H1 (cell line): Measurements from ENCODE around the gene KLHDC7B.

Source experiments
- CHD2 ChIP-seq: IDR thresholded peaks from 2 replicates; pipeline ENCODE4 v1.6.1; 2012; ENCODE audit warnings: low read length, improper control_type of control experiment
- EZH2 ChIP-seq: fragments of 200-600 bp; sonication (generic); IDR thresholded peaks from 2 replicates; pipeline ENCODE4 v1.7.1; 2012; ENCODE audit warnings: low read depth, mild to moderate bottlenecking, moderate library complexity, low read length, inconsistent platforms; ENCODE audit not compliant: severe bottlenecking
- HDAC2 ChIP-seq, 2 experiments: fragments of 300-600 bp in 1 of 2; sonication (generic) in 1 of 2; IDR thresholded peaks; 2 replicates each; pipeline ENCODE4 v1.6.1; 2011 to 2012; ENCODE audit warnings: low read depth in 2 of 2, low read length in 2 of 2, mild to moderate bottlenecking in 2 of 2, moderate library complexity in 2 of 2, borderline replicate concordance in 1 of 2, inconsistent platforms in 1 of 2
- JUN ChIP-seq: IDR thresholded peaks from 2 replicates; pipeline ENCODE4 v1.6.1; 2011; ENCODE audit warnings: low read depth, mild to moderate bottlenecking, improper control_type of control experiment, low read length
- KDM5A ChIP-seq: fragments of 200-600 bp; IDR thresholded peaks from 2 replicates; pipeline ENCODE4 v1.7.1; 2012; ENCODE audit warnings: mild to moderate bottlenecking, low read length, inconsistent platforms, mixed read lengths
- NRF1 ChIP-seq: IDR thresholded peaks from 2 replicates; pipeline ENCODE4 v1.6.1; 2011; ENCODE audit warnings: mild to moderate bottlenecking, low read depth, low read length, improper control_type of control experiment
- SIN3A ChIP-seq, 2 experiments: IDR thresholded peaks in 1 of 2; conservative IDR thresholded peaks in 1 of 2; 2 replicates each; pipeline ENCODE4 v1.6.1; 2011 to 2012; ENCODE audit warnings: low read length in 2 of 2, improper control_type of control experiment in 1 of 2, low read depth in 1 of 2, mild to moderate bottlenecking in 1 of 2
- YY1 ChIP-seq: IDR thresholded peaks from 2 replicates; pipeline ENCODE4 v1.6.1; 2011; ENCODE audit warnings: low read depth, mild to moderate bottlenecking, low read length
- TF ChIP-seq, protein P1 (sequence below): IDR thresholded peaks from 2 replicates; pipeline ENCODE4 v1.6.1; 2011; ENCODE audit warnings: low read length, improper control_type of control experiment
- TF ChIP-seq, protein P2 (sequence below), 3 experiments: IDR thresholded peaks; 1 replicate in 2 of 3; 2 replicates in 1 of 3; pipeline versions ENCODE4 v1.5.1 to v1.6.1; 2011; ENCODE audit warnings: low read length in 3 of 3, mild to moderate bottlenecking in 3 of 3, inconsistent platforms in 2 of 3, low read depth in 1 of 3, moderate library complexity in 1 of 3; ENCODE audit not compliant: insufficient read depth in 1 of 3; ENCODE audit errors: control extremely low read depth in 1 of 3
- TF ChIP-seq, protein P3 (sequence below): IDR thresholded peaks from 2 replicates; pipeline ENCODE4 v1.6.1; 2012; ENCODE audit warnings: low read length, inconsistent platforms

DNA sequence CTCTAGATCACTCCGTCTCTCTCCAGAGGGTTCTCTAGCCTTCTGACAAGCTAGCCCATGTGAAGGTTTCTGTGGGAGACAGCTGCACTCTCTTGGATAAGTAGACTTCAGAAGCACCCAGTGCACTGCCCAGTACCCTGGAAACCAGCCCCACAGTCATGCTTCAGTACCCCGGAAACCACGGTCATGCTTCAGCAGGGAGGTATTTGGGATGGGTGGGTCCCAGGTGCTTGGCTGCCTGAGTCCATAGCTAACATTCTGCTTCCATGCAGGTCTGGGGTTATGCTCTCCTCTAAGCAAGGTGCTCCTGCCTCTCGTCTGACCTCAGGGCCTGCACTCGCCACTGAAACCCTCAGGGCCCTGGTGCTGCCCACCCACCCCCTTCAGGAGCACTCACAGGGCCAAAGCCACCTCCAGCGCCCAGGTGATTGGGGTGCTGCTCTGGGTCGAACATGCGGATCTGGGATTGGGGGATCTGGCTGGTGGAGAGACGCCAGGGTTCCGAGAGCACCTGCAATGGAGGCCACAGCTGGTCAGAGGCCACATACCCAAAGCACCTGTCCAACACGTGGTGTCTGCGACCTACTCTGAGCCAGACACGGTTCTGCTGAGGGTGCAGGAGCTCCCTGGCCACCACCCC, 24.3 kb downstream of the KLHDC7B start:
- TF ChIP-seq JUN (no peak), HDAC2 (IDR thresholded peaks at IDR 0.05; ENCODE audit: borderline replicate concordance in 1 of 2, low read depth in 2 of 2, low read length in 2 of 2) (no peak), CHD2 (no peak), NRF1 (no peak), KDM5A (no peak), EZH2 (no peak), SIN3A (conservative IDR thresholded peaks at IDR 0.05 in 1 of 2, IDR thresholded peaks at IDR 0.05 in 1 of 2; ENCODE audit: low read depth in 1 of 2, low read length in 2 of 2) (no peak), YY1 (no peak)
- TF ChIP-seq, protein P1, sequence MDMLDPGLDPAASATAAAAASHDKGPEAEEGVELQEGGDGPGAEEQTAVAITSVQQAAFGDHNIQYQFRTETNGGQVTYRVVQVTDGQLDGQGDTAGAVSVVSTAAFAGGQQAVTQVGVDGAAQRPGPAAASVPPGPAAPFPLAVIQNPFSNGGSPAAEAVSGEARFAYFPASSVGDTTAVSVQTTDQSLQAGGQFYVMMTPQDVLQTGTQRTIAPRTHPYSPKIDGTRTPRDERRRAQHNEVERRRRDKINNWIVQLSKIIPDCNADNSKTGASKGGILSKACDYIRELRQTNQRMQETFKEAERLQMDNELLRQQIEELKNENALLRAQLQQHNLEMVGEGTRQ: no peak
- TF ChIP-seq, protein P2, sequence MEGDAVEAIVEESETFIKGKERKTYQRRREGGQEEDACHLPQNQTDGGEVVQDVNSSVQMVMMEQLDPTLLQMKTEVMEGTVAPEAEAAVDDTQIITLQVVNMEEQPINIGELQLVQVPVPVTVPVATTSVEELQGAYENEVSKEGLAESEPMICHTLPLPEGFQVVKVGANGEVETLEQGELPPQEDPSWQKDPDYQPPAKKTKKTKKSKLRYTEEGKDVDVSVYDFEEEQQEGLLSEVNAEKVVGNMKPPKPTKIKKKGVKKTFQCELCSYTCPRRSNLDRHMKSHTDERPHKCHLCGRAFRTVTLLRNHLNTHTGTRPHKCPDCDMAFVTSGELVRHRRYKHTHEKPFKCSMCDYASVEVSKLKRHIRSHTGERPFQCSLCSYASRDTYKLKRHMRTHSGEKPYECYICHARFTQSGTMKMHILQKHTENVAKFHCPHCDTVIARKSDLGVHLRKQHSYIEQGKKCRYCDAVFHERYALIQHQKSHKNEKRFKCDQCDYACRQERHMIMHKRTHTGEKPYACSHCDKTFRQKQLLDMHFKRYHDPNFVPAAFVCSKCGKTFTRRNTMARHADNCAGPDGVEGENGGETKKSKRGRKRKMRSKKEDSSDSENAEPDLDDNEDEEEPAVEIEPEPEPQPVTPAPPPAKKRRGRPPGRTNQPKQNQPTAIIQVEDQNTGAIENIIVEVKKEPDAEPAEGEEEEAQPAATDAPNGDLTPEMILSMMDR (IDR thresholded peaks at IDR 0.05; ENCODE audit: control extremely low read depth in 1 of 3, insufficient read depth in 1 of 3, low read depth in 1 of 3, low read length in 3 of 3): no peak
- TF ChIP-seq, protein P3, sequence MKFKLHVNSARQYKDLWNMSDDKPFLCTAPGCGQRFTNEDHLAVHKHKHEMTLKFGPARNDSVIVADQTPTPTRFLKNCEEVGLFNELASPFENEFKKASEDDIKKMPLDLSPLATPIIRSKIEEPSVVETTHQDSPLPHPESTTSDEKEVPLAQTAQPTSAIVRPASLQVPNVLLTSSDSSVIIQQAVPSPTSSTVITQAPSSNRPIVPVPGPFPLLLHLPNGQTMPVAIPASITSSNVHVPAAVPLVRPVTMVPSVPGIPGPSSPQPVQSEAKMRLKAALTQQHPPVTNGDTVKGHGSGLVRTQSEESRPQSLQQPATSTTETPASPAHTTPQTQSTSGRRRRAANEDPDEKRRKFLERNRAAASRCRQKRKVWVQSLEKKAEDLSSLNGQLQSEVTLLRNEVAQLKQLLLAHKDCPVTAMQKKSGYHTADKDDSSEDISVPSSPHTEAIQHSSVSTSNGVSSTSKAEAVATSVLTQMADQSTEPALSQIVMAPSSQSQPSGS: no peak
